HG03558 (cell line): ENCODE measurements around the gene C9.

Experiments
- ATAC-seq: cut with Tn5 transposase; IDR thresholded peaks from one replicate; pipeline ENCODE4 v1.9.1; 2021; ENCODE audit warnings: moderate number of reproducible peaks; ENCODE audit not compliant: unreplicated experiment; ENCODE audit errors: extremely low read depth

C9 gene

DNA sequence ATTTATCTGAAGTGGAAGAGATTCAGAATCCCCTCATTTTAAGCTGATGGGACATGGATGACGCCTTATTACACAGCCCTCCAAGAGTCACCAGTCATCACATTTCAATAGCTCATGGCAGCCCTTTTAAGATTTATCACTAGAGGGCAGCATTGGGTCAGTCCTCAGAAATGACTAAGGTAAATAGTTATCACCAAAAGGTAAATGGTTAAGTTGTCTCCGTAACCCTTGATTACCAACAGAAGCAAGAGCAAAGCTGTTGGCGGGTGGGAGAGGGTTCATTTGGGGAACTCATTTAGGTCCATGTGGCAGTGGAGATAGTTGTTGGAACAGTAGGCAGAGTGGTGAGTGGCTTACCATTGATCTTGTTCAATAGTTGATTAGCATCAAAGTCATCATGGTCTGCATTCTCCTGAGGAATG, 12.0 kb upstream of the C9 start:
- ATAC-seq, result no peak

DNA sequence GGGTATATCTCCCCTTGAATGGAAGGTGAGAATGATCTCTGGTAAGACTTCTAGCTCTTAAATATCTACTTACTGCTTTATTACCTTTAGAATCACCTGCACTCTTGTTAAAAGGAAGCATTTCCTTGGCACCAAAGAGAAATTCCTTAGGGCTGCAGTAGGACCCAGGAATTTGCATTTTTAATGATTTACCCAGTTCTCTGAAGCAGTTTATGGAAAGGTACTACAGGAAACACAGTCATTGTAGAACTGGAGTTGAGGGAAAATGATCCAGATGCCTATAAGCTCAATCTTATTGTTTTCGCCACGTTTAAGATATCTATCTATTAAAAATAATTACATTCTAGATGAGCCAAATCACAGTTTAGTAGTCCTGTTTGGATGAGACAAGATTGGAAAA, 9.5 kb upstream of the C9 start:
- ATAC-seq, result no peak

DNA sequence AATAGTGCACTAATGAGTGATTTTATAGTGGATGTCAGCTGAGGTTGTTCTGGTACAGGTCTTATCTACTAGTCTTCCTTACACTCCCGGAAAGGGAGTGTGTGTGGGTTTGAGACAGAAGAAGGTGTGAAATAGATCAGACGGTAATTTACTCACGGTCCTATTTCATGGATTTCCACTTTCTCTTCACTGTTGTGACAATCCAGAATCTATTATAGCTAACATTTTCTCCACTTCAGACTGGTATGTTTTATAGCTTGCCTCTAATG, 7.0 kb upstream of the C9 start:
- ATAC-seq, result no peak

DNA sequence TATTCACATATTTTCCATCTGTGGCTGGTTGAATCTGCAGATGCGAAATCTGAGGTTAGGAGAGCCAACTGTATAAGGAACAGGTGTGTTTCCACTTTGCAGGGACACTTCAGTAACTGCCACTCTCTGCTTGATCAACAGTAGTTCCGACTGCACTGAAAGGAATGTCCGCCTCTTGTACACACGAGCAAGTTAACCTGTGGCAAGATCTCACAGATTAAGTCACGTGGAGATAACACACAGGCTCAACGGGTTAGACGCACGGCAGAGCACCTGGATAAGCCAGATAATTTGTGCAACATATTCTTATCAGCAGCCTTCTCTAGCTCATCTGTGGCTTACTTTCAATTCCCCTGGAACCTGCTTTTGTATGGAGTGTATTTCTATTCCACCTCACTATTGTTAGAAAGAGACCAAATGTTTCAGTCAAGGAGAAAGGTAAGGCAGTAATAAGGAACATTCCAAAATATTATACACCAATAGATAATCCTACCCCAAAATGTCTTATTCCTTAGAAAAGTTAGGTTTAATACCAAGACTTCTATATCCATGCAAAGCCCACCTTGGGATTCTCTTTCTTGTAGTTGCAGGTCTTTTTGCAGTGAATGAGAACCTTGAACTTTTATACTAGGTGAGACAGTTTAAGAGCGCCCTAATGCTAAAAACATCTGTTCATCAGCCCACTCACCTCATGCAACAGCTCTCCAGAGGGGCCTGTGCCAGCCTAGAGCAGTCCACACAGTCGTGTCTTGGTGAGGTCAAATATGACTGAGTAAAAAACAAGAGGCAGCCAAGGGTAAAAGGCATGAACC, 6.5 kb upstream of the C9 start:
- ATAC-seq, result no peak

DNA sequence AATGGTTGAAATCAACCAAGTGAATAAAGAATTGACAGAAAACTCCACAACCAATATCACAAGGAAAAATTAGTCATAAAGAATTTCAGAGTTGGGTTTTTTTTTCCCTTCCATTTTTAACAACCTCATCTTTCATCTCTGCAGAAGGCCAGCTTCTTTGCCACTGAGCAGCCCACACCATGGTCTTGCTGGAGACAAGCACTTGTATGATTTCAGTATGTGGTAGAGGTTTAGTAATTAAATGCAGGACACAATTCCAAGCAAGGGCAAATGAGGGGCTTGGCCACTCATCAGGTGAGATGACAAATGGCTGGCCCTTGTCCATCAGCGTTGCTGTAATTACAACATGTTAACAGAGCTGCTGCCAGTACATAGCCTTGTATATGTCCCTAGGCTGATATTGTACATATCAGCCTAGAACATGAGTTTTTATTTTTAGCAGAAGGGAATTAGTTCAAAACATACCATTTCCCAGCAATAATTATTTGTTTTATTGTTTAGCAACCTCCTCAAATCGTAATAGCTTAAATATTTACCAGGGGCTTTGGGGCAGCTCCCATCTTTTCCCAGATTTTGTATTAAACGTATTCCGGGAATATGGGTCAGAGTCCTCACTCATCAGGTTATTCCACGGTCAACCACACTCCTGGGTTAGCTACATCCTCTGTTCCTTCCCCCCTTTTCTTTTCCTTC, 5.0 kb upstream of the C9 start:
- ATAC-seq, result no peak

DNA sequence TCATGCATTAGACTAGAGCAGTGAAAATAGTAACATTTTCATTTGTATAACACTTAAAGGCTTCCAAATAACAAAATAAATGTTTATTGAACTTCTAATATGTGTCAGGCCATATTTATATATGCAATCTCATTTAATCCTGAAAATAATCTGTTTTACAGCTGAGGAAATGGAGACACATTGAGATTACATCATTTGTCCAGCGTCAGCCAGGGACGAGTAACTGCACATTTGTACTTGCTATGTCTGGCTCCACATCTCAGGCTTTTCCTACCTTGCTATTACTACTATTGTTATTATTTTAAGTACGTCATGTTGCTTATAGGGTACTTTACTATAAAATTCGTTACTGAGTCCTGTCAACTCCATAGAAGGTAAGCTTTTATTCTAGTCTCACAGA, 3.8 kb upstream of the C9 start:
- no peak for ATAC-seq

DNA sequence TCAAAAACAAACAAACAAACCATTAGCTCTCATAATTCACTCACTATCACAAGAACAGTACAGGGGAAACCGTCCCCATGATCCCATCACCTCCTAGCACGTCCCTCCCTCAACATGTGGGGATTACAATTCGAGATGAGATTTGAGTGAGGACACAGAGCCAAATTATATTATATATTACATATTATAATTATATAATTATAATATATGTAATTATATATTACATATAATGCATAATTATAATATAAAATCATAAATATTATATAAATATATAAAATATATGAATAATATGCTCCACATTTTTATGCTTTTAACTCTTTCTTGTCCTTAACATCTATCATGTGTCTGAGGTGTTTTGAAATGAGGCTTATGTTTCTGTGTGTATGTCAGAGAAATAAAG, 3.4 kb upstream of the C9 start:
- ATAC-seq, result no peak

DNA sequence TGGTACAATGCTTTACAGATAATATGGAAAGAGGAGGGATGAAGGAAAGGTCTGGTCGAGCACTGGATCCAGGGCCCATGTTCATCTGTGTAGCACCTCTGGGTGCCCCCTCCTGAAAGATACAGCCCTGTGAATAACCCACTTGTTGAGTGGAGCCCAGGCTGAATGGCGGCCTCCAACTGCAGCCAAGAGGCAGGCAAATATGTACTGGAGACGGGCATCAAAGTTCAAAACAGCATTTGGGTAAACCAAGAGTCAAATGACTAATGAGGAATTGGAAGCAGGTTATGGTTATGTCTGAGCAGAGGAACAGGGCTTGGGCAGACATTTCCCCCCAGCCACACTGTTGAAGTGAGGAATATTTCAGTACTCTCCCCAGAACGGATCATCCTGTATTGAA, 1.1 kb downstream of the C9 start:
- ATAC-seq, result no peak

DNA sequence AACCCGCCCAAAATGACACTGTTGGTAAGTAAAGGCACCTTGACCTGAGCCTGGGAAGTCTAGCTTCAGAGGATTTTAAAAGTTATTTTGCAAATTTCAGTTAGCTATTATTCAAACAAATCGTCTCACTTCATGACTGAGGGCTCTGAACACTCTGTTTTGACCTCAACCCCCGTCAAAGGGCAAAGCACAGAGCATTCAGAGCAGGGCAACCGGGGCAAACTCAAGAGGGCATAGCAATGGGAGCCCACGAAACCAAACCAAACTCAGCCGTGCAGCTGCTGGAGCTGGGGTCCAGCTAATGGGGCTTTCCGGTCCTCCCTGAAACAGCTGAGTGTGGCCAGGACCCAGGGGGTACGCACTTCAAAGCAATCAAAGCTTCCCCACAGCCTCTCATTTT, 1.6 kb downstream of the C9 start:
- no peak for ATAC-seq

DNA sequence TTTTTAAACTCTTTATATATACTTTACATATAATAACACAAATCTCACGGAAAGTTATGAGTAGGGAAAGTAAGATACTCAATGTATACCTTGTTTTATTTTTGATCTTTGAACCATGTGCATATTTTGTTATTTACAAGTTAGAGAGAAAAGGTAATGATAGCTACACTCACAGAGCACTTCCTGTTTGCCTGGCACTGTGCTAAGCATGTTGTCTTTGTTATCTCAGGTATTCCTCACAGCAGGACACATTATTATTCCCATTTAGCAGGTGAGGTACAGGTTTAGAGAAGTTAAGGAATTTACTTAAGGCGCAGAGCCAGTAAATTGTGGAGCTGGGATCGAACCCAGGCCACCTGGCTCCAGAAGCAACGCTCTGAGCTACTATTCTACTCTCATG, 3.0 kb downstream of the C9 start:
- no peak for ATAC-seq

DNA sequence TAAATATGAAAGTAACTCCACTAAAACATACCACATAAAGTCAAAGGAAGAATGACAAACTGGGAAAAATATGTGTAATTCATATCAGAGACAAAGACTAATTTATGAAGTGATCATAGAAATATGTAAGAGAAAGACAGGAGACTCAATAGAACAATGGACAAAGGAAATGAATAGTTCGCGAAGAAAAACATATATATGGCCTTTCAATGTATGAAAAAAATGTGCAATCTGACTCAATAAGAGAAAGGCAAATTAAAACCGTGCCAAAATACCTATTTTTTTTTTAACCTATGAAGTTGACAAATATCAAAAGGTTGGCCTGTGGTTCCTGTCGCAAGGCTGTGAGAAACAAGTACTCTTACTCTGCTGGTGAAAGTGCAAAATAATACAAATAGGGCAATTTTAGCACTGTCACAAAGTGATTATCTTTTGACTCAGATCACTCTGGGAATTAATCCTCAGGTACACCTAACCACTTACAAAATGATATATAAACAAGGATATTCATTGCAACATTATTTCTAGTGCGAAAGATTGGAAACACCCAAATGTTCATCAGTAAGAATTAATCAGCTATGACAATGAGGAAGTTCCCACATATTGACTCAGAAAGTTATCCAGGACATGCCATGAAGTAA, 3.7 kb downstream of the C9 start:
- ATAC-seq, result no peak

DNA sequence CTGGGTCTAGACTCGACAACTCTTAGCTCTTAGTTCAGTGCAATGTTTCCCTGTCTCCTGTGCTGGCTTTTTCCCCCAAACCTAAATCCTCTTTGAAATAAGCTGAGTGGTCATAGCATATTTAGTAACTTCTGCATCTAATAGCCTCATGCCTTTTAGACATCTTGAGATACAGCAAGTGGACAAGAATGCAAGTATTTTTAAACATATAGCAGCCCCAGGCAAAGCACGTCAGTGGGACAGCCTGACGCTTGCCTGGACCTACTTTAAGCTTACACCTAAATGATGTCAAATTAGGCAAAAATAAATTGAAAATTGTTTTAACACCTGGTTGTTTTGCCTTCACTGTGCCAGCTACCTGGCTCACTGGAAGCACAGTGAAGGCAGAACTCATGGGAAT, 8.0 kb downstream of the C9 start:
- ATAC-seq, result no peak

DNA sequence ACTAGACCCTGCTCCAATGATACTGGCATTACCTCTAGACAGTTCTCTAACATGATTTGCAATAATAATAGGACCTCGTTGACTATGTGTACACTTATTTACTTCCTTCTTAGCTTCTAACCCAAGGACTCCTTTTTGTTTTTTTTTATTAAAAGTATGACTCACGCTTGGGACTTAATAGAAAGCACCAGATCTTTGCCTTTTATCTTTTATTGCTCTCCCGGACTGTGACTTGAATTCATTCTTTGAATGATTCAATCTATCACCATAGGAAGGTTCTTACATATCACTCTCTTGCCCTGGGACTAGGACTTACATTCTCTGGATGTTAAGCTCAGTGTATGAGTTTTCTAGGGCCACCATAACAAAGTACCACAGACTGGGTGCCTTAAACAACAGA, 9.0 kb downstream of the C9 start:
- ATAC-seq, result no peak

DNA sequence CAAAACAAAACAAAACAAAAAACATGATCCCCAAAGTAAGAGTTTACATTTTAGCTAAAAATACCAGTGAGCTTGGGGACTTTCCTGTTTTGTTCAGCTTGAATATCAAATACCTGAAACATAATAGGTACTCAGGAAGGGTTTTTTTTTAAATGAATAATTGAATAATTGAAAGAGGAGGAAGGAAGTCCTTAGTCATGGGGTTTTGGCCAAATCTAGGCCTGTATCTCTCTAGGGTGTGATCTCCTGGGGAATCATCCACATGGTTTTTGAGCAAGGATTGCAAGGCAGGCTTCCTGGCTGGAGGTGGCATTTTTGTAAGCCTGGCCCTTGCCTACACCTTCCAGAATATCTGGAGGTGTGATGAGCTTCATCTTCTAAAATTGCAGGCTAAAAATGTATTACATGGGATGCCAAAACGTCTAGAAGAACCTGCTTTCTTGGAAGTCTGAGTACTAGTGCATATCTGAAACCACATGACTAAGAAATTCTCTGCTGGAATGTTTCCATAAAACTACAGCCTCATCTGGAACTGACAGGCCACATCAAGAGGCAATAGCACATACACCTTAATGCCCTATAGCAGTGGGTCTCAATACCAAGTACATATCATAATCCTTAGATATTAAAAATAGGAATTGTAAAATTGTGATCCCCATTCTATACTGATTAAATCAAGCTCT, 10.4 kb downstream of the C9 start:
- no peak for ATAC-seq

DNA sequence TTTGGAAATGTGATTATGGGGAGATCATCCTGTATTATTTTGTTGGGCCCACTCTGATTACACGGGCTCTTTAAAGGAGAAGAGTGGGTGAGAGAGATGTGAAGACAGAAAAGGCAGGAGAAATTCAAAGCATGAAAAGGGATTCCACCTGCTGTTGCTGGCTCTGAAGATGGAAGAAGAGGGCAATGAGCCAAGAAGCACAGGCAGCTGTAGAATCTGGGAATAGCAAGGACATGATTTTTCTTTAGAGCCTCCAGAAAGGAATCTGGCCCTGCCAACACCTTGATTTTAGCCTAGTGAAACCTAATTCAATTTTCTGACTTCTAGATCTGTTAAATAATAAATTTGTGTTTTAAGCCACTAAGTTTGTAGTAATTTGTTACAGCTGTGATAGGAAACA, 11.3 kb downstream of the C9 start:
- no peak for ATAC-seq

DNA sequence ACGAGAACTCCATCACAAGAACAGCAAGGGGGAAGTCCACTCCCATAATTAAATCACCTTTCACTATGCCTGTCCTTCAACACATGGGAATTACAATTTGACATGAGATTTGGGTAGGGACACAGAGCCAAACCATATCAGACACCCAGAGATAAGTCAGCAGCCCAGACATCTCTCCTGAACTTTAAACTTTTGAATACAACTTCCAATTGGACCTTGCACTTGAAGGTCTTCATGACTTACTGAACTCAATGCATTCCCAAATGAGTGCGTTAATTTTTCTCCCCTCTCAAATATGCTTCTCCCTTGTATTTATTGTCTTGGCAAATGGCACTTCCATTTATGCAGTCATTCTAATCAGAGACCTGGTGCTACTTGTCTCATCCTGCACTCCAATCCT, 12.1 kb downstream of the C9 start:
- ATAC-seq, result no peak

DNA sequence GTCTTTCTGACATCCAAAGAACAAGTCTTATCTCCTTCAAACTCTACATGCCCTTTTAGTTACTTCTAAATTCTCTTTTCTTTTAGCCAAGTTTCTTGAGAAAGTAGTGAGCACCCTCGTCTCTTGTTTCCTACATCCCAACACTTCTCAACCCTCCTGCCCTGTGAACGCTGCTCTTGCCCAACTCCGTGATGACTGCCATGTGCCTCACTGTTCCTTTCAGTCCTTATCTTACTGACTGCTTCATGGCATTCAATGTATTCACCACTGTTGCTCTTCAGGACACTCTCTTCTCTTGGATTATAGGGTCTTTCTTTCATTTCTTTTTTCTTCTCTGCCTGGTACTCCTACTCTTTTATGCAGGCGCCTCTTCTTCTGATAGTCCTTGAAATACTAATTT, 14.8 kb downstream of the C9 start:
- ATAC-seq, result no peak

DNA sequence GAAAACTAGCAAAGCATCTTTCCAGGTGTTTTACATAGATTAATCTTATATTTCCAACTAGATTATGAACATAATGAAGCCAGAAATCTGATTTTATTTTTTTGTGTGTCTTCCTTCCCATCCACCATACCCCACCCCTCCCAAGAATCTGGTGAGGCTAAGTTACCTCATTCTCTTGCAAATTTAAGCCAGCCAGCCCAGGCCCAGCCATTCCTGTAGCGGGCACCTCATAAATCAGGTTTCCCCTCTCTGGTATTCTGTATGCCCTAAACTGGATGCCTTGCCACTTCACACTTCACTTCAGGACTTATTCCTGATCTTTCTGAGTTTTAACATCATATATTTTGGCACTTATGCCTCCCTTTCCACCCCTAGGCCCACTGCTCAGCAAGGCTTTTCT, 21.8 kb downstream of the C9 start:
- ATAC-seq, result no peak

DNA sequence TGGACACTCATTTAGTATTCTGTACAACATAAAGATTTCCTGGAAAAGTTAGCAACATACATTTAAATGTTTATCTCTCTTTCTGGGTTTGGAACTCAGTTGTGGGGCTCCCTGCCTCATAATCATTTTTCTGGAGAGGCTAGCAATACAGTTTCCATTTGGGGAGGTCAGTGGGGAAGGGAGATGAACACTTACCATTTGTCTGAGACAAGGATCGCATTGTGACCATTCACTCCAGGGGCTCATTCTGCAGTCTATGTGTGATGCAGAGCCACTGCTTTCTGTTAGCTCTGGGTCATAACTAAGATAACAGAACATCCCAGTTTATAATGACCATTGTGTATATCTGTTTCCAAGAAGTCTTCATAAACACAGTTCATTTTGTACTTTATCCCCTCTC, 22.4 kb downstream of the C9 start:
- no peak for ATAC-seq

DNA sequence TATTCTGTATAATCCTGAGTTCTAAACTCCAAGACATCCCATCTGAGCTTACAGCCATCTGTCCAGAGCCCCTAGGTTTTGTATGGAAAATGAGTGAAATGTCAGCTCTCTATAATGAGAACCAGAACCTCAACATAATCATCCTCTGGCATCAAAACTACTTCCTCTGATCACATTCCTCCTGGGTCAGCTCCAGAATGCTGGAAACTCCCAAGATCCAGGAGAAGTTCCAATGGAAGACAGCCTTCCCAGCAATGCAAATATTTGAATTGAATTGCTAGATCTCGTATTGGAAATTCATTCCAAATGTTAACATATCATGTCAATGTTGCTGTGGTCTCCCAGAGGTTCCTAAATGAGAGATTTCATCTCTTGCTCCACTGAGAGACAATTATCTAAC, 23.8 kb downstream of the C9 start:
- no peak for ATAC-seq

DNA sequence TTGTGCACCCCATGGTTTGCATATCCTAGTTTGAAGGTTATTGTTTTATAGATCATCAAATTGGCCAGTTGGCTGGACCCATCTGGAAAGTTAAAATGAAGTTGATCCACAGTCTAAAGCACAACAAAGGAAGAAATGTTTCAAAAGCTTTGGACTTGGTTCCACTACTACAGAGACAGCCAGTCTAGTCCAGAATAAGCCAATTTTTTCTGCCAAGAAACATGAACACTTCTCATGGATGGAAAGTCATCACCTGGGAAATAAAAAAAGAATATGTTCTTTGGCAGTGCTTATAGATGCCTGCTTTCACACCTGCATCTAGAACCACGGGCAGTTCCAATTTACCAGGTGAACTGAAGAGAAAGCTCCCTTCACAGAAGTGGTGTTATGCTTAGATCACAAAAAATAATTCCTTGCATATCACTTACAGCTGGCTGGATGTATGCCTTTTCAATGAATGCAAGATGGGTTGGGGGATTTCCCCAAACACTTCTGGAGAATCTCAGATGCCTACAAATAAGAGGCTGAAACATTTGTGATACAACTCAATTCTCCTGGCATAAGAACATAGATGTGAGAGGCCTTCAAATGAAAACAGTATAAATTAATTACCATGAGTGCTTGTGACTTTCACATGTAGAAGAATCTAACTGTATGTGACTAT, 26.9 kb downstream of the C9 start:
- no peak for ATAC-seq
